Body of pancreas (tissue), 4 donors: Measurements from ENCODE around the gene CORIN.

ENCODE experiments used
- CTCF ChIP-seq, 7 experiments: fragments of 450-650 bp in 4 of 7; fragments of 200-600 bp in 3 of 7; sonication (generic) in 3 of 7; IDR thresholded peaks; one replicate each; pipeline ENCODE4 v1.5.1; 2016 to 2019; ENCODE audit warnings: antibody characterized with exemption in 7 of 7
- POLR2A ChIP-seq, 3 donors: fragments of 450-650 bp; IDR thresholded peaks; one replicate each; pipeline ENCODE4 v1.6.1; 2016; ENCODE audit warnings: antibody characterized with exemption in 3 of 3, mild to moderate bottlenecking in 2 of 3

DNA sequence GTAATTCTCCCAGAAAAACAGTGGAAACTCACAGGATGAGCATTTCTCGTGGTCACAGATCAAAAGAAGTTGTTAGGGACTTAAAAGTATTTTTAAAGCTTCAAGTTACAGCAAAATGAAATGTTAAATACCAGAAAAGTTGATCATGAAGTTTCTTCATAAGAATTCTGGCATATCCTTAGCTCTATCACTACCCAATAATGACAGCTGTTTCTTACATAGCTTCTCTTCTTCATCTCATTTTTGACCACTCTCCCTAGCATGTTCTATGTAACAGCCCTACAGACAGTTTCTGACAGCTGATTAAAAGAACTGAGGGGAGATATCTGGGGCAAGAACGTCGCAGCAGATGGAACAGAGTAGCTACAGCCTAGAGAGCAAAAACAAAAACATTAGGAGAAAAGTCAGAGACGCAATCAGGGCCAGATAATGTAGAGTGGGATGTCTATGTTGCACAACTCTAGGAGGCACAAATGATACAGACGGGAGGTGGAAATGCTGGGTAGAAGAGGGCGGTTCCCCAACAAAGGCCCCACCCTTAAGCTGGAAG, 108.7 kb downstream of the CORIN start:
- no peak for TF ChIP-seq CTCF (IDR thresholded peaks at IDR 0.05)
- no peak for TF ChIP-seq POLR2A (IDR thresholded peaks at IDR 0.05)
